Trophoblast cell (in vitro differentiated cells and primary cell): ENCODE data around the gene HOMEZ.

Source experiments
- DNase-seq, 2 donors: peaks; one replicate each; pipeline ENCODE4 v3.0.0-alpha.2; 2016
- H2AFZ ChIP-seq: 2 replicates; pipeline ENCODE4 v1.6.1; 2013; ENCODE audit warnings: low read length, moderate library complexity, mild to moderate bottlenecking; ENCODE audit not compliant: insufficient read depth, poor library complexity
- H2AK5ac ChIP-seq: 2 replicates; pipeline ENCODE4 v1.6.1; 2013; ENCODE audit warnings: mild to moderate bottlenecking, low read length
- H2BK120ac ChIP-seq: 2 replicates; pipeline ENCODE4 v1.6.1; 2013; ENCODE audit warnings: low read length, mild to moderate bottlenecking, moderate library complexity; ENCODE audit not compliant: insufficient read depth, poor library complexity
- H2BK12ac ChIP-seq: 2 replicates; pipeline ENCODE4 v1.6.1; 2013; ENCODE audit warnings: mild to moderate bottlenecking, low read length, moderate library complexity
- H2BK5ac ChIP-seq: 2 replicates; pipeline ENCODE4 v1.6.1; 2013; ENCODE audit warnings: low read length, low read depth, moderate library complexity, mild to moderate bottlenecking; ENCODE audit not compliant: poor library complexity
- H3K14ac ChIP-seq: 2 replicates; pipeline ENCODE4 v1.6.1; 2013; ENCODE audit warnings: mild to moderate bottlenecking, low read length
- H3K18ac ChIP-seq: 2 replicates; pipeline ENCODE4 v1.6.1; 2013; ENCODE audit warnings: mild to moderate bottlenecking, low read length
- H3K23ac ChIP-seq: 2 replicates; pipeline ENCODE4 v1.6.1; 2013; ENCODE audit warnings: low read length
- H3K27ac ChIP-seq: 2 replicates; pipeline ENCODE4 v1.5.1; 2013; ENCODE audit warnings: low read depth, mild to moderate bottlenecking, inconsistent platforms, low read length, moderate library complexity
- H3K27me3 ChIP-seq: 2 replicates; pipeline ENCODE4 v1.6.1; 2013; ENCODE audit warnings: inconsistent platforms, mild to moderate bottlenecking, low read length, moderate library complexity; ENCODE audit not compliant: insufficient read depth
- H3K36me3 ChIP-seq, 2 experiments: 1 replicate in 1 of 2; 2 replicates in 1 of 2; pipeline ENCODE4 v1.6.1; 2013; ENCODE audit warnings: low read length in 2 of 2, mild to moderate bottlenecking in 2 of 2, moderate library complexity in 1 of 2; ENCODE audit not compliant: insufficient read depth in 2 of 2, control insufficient read depth in 1 of 2
- H3K4ac ChIP-seq: 2 replicates; pipeline ENCODE4 v1.6.1; 2013; ENCODE audit warnings: low read depth, mild to moderate bottlenecking, low read length, moderate library complexity
- H3K4me1 ChIP-seq, 2 experiments: 1 replicate in 1 of 2; 2 replicates in 1 of 2; pipeline ENCODE4 v1.6.1; 2013; ENCODE audit warnings: low read length in 2 of 2, mild to moderate bottlenecking in 2 of 2, moderate library complexity in 1 of 2; ENCODE audit not compliant: insufficient read depth in 2 of 2, control insufficient read depth in 1 of 2
- H3K4me2 ChIP-seq: 2 replicates; pipeline ENCODE4 v1.6.1; 2013; ENCODE audit warnings: inconsistent platforms, mild to moderate bottlenecking, low read length, moderate library complexity
- H3K4me3 ChIP-seq: 2 replicates; pipeline ENCODE4 v1.5.1; 2013; ENCODE audit warnings: mild to moderate bottlenecking, low read depth, low read length, inconsistent platforms
- H3K79me1 ChIP-seq: one replicate; pipeline ENCODE4 v1.6.1; 2013; ENCODE audit warnings: low read length
- H3K79me2 ChIP-seq: 2 replicates; pipeline ENCODE4 v1.6.1; 2013; ENCODE audit warnings: low read length, mild to moderate bottlenecking; ENCODE audit not compliant: control insufficient read depth, insufficient read depth, poor library complexity
- H3K9ac ChIP-seq: 2 replicates; pipeline ENCODE4 v1.6.1; 2013; ENCODE audit warnings: mild to moderate bottlenecking, low read length
- H3K9me3 ChIP-seq: 2 replicates; pipeline ENCODE4 v1.6.1; 2013; ENCODE audit warnings: low read depth, mild to moderate bottlenecking, control low read depth, inconsistent platforms, low read length; ENCODE audit not compliant: insufficient read depth
- H4K12ac ChIP-seq: 2 replicates; pipeline ENCODE4 v1.6.1; 2013; ENCODE audit warnings: low read depth, mild to moderate bottlenecking, low read length, moderate library complexity
- H4K8ac ChIP-seq: 2 replicates; pipeline ENCODE4 v1.6.1; 2013; ENCODE audit warnings: low read depth, mild to moderate bottlenecking, low read length, moderate library complexity
- H4K91ac ChIP-seq: one replicate; pipeline ENCODE4 v1.6.1; 2013; ENCODE audit warnings: low read depth, mild to moderate bottlenecking, low read length, moderate library complexity
- WGBS: extraction: QIAGEN DNeasy Blood & Tissue Kit; methylation state at CpG from one replicate; pipeline ENCODE4 v1.1.7; 2013; ENCODE audit warnings: missing lambda C conversion rate; ENCODE audit not compliant: insufficient read length, insufficient coverage; ENCODE audit errors: extremely low coverage; 5-methylcytosine and 5-hydroxymethylcytosine counted together

HOMEZ gene

DNA sequence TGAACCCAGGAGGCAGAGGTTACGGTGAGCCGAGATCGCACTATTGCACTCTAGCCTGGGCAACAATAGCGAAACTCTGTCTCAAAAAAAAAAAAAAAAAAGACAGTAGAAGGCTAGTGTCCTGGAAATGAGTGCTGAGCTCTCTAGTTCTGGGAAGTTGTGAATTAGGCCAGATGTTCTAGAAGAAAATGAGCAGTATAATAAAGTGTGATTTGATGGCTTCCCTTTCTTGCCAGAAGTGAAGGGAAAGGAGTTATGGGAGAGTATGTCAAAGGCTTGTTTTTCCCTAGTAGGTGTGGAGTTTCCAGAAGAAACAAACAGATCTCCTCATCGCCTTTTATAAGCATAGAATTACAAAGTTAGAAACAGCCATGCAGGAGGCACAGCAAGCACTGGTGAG is 27.7 kb downstream of the HOMEZ start:
- no peak overlapping the region for H2AK5ac ChIP-seq
- H3K9ac ChIP-seq = no peak overlapping the region
- H2BK120ac ChIP-seq = no peak overlapping the region
- no peak overlapping the region for H3K4me2 ChIP-seq
- no peak overlapping the region for H2BK12ac ChIP-seq
- H2BK5ac ChIP-seq = no peak overlapping the region
- no peak for DNase-seq
- no peaks in the 10 kb centered on the region for H3K79me2 ChIP-seq
- WGBS = no CpG with 5 or more reads among the region's 5 CpGs
- H2AFZ ChIP-seq = no peak overlapping the region
- H3K9me3 ChIP-seq = no peaks in the 10 kb centered on the region
- no peak overlapping the region for H3K18ac ChIP-seq
- H4K8ac ChIP-seq = no peak overlapping the region
- H3K4ac ChIP-seq = no peak overlapping the region
- H3K27me3 ChIP-seq = no peaks in the 10 kb centered on the region
- no peak overlapping the region for H3K14ac ChIP-seq
- no peak overlapping the region for H3K4me3 ChIP-seq
- no peak overlapping the region for H4K12ac ChIP-seq
- H3K23ac ChIP-seq = no peak overlapping the region
- H4K91ac ChIP-seq = no peak overlapping the region
- no peaks in the 10 kb centered on the region for H3K36me3 ChIP-seq
- H3K27ac ChIP-seq = no peak overlapping the region
- H3K4me1 ChIP-seq = no peaks in the 10 kb centered on the region
- H3K79me1 ChIP-seq = no peaks in the 10 kb centered on the region

DNA sequence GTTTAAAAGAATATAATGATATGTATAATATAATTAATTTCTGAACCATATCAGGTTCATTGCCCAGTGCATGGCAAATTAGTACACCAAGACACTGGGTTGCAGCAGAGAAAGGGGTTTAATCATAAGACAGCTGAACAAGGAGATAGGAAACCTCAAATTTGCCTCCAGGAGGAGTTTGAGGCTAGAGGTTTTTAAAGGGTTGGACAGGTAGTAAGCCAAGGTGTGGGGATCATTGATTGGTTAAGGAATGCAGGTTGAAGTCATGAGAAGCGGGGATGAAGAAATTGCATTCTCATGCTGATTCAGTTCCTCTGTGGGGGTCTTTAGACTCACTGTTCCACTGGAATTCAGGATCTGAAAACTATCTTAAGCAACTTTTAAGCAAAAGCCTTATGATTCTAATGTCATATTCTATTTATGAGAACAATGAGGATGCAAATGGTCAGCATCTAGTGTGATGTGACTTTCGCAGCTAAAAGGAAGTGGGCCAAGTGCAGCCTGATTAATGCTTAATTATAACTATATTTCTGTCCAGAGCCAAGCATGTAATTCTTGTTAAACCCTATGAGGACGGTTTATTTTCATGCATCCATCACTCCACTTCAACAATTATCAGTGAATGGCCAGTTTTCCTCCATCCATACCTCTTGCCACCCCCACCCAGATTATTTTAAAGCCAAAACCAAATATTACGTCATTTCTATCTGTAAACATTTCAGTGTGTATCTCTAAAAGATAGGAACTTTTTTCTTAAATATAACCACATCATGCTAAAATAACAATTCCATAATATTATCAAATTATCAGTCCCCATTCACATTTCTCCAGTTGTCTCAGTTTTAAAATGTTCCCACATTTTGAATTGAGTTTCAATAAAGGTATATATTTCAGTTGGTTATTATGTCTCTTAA is 33.3 kb downstream of the HOMEZ start:
- Histone ChIP-seq H4K91ac (no peak overlapping the region), H3K79me2 (no peaks in the 10 kb centered on the region), H2BK5ac (no peak overlapping the region), H4K12ac (no peak overlapping the region), H3K36me3 (no peaks in the 10 kb centered on the region), H3K79me1 (no peaks in the 10 kb centered on the region), H2AK5ac (no peak overlapping the region), H3K4me3 (no peak overlapping the region), H4K8ac (no peak overlapping the region), H3K4me2 (no peak overlapping the region), H2BK12ac (no peak overlapping the region), H2AFZ (no peak overlapping the region), H3K4ac (no peak overlapping the region), H3K18ac (no peak overlapping the region), H3K14ac (no peak overlapping the region), H3K9me3 (no peaks in the 10 kb centered on the region), H3K23ac (no peak overlapping the region), H3K9ac (no peak overlapping the region), H3K4me1 (no peaks in the 10 kb centered on the region), H2BK120ac (no peak overlapping the region), H3K27me3 (no peaks in the 10 kb centered on the region), H3K27ac (no peak overlapping the region)
- no CpG with 5 or more reads among the region's 4 CpGs for WGBS
- no peak for DNase-seq

DNA sequence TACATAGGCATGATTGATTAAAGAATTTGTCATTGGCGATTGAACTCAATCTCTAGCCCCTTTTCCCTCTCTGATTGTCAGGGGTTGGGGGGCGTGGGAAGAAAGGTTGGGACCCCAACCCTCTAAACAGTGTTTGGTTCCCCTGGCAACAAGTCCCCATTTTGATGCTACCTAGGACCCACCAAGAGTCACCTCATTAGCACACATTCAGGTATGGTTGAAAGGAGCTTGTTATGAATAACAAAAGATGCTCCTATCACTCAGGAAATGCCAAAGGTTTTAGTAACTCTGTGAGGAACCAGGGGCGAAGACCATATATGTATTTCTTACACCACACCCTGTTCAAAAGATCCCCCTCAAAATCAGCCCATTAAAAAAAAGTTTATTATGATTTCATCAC is 33.9 kb downstream of the HOMEZ start:
- Histone ChIP-seq H2BK5ac (no peak overlapping the region), H3K14ac (no peak overlapping the region), H4K12ac (no peak overlapping the region), H3K9ac (no peak overlapping the region), H3K79me2 (no peaks in the 10 kb centered on the region), H2BK120ac (no peak overlapping the region), H4K8ac (no peak overlapping the region), H3K4ac (no peak overlapping the region), H4K91ac (no peak overlapping the region), H3K27me3 (no peaks in the 10 kb centered on the region), H3K4me1 (no peaks in the 10 kb centered on the region), H3K18ac (no peak overlapping the region), H3K9me3 (no peaks in the 10 kb centered on the region), H2AK5ac (no peak overlapping the region), H3K27ac (no peak overlapping the region), H3K4me3 (no peak overlapping the region), H2BK12ac (no peak overlapping the region), H3K79me1 (no peaks in the 10 kb centered on the region), H3K4me2 (no peak overlapping the region), H3K23ac (no peak overlapping the region), H2AFZ (no peak overlapping the region), H3K36me3 (no peaks in the 10 kb centered on the region)
- WGBS = no CpG with 5 or more reads among the region's 3 CpGs
- DNase-seq = no peak

DNA sequence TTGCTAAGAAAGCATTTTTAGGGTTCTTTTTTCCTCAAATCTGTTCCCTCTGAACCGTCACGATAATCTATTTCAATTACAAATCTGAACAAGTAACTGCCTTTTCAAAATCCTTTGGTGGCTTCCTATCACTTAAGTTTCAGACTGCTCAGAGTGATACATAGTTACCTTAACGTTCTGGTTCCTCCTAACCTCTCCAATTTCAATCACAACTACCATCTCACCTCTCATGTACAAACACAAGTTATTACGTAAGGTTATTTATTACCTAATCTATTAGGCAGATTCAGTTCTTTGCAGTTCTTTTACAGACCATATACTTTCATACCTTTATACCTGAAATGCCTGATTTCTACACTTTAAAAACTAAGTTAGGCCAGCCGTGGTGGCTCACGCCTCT is 36.1 kb downstream of the HOMEZ start:
- no peak overlapping the region for H3K9ac ChIP-seq
- no peak overlapping the region for H4K12ac ChIP-seq
- no peak overlapping the region for H3K18ac ChIP-seq
- H3K79me2 ChIP-seq = no peaks in the 10 kb centered on the region
- 100% methylated on average over 1 of the region's 6 CpGs for WGBS
- H3K14ac ChIP-seq = no peak overlapping the region
- H3K27ac ChIP-seq = no peak overlapping the region
- H2AK5ac ChIP-seq = no peak overlapping the region
- no peaks in the 10 kb centered on the region for H3K27me3 ChIP-seq
- H2BK12ac ChIP-seq = no peak overlapping the region
- H2BK120ac ChIP-seq = no peak overlapping the region
- no peak overlapping the region for H3K23ac ChIP-seq
- H4K91ac ChIP-seq = no peak overlapping the region
- H3K4me2 ChIP-seq = no peak overlapping the region
- no peaks in the 10 kb centered on the region for H3K9me3 ChIP-seq
- H3K36me3 ChIP-seq = no peaks in the 10 kb centered on the region
- no peak overlapping the region for H2AFZ ChIP-seq
- H3K4me3 ChIP-seq = no peak overlapping the region
- no peaks in the 10 kb centered on the region for H3K79me1 ChIP-seq
- no peak for DNase-seq
- no peaks in the 10 kb centered on the region for H3K4me1 ChIP-seq
- no peak overlapping the region for H3K4ac ChIP-seq
- no peak overlapping the region for H2BK5ac ChIP-seq
- H4K8ac ChIP-seq = no peak overlapping the region
